IMR-90 (cell line): ENCODE data around the gene PTPN3. TPM values are rescaled to one million over a fixed set of nuclear protein-coding genes. Genes with fewer than 3 reads are reported as not detected.

Experiments
- ATAC-seq: fragments of 200-7000 bp; cut with Tn5 transposase; 2 replicates; pipeline ENCODE4 v1.9.1; 2020; ENCODE audit warnings: low read depth, mild to moderate bottlenecking, moderate library complexity
- BruUV-seq: library from RNA; stranded (reverse); fragments of 400-500 nt; replicated peaks from 2 replicates; lab custom pipeline; 2021; lab: Mats Ljungman, UMichigan
- CTCF ChIA-PET: fragments of 300-600 bp; formaldehyde crosslinking; extraction: SDS; loops from one replicate; lab custom pipeline; 2021; ENCODE audit warnings: antibody characterized with exemption; lab: Yijun Ruan, JAX
- POLR2A ChIA-PET: fragments of 300-600 bp; sonication (Branson Sonifier 250); formaldehyde crosslinking; loops from one replicate; lab custom pipeline; 2022; ENCODE audit warnings: antibody characterized with exemption; ENCODE audit not compliant: unreplicated experiment; lab: Charles Lee
- DNase-seq: peaks from one replicate; pipeline ENCODE4 v3.0.0; 2013
- H2AFZ ChIP-seq: replicated peaks from 2 replicates; pipeline ENCODE3; 2013; ENCODE audit warnings: low read length, mild to moderate bottlenecking; ENCODE audit not compliant: poor library complexity
- H2AK5ac ChIP-seq: 2 replicates; pipeline ENCODE4 v1.6.1; 2013; ENCODE audit warnings: low read depth, low read length, inconsistent platforms
- H2AK9ac ChIP-seq: replicated peaks from 2 replicates; pipeline ENCODE3; 2013; ENCODE audit warnings: mild to moderate bottlenecking, low read depth, low read length, moderate library complexity; ENCODE audit not compliant: poor library complexity
- H2BK120ac ChIP-seq: 2 replicates; pipeline ENCODE4 v1.6.1; 2013; ENCODE audit warnings: low read depth, low read length, inconsistent platforms
- H2BK15ac ChIP-seq: 3 replicates; pipeline ENCODE4 v1.6.1; 2013; ENCODE audit warnings: low read depth, low read length, inconsistent platforms
- H2BK20ac ChIP-seq: 2 replicates; pipeline ENCODE4 v1.6.1; 2013; ENCODE audit warnings: low read depth, mild to moderate bottlenecking, inconsistent platforms, low read length, moderate library complexity
- H2BK5ac ChIP-seq: 2 replicates; pipeline ENCODE4 v1.6.1; 2013; ENCODE audit warnings: mild to moderate bottlenecking, low read depth, low read length, inconsistent platforms; ENCODE audit not compliant: poor library complexity, severe bottlenecking
- H3K14ac ChIP-seq: replicated peaks from 2 replicates; pipeline ENCODE4 v1.6.1; 2013; ENCODE audit warnings: low read depth, low read length, inconsistent platforms
- H3K18ac ChIP-seq: 2 replicates; pipeline ENCODE4 v1.6.1; 2013; ENCODE audit warnings: low read depth, low read length, control low read depth
- H3K23ac ChIP-seq: 2 replicates; pipeline ENCODE4 v1.6.1; 2013; ENCODE audit warnings: low read depth, low read length, inconsistent platforms
- H3K27ac ChIP-seq: 2 replicates; pipeline ENCODE4 v1.5.1; 2013; ENCODE audit warnings: mild to moderate bottlenecking, control low read depth, low read length; ENCODE audit not compliant: insufficient read depth
- H3K27me3 ChIP-seq: 2 replicates; pipeline ENCODE4 v1.6.1; 2013; ENCODE audit warnings: low read length; ENCODE audit not compliant: control insufficient read depth, insufficient read depth
- H3K36me3 ChIP-seq: 2 replicates; pipeline ENCODE4 v1.6.1; 2013; ENCODE audit warnings: low read length, mixed read lengths; ENCODE audit not compliant: control insufficient read depth, insufficient read depth
- H3K4ac ChIP-seq: 2 replicates; pipeline ENCODE4 v1.6.1; 2013; ENCODE audit warnings: low read depth, low read length, inconsistent platforms
- H3K4me1 ChIP-seq: 2 replicates; pipeline ENCODE4 v1.6.1; 2013; ENCODE audit warnings: low read length, mixed read lengths; ENCODE audit not compliant: control insufficient read depth, insufficient read depth
- H3K4me2 ChIP-seq: 2 replicates; pipeline ENCODE4 v1.6.1; 2013; ENCODE audit warnings: low read depth, mild to moderate bottlenecking, control low read depth, low read length, moderate library complexity
- H3K4me3 ChIP-seq: 2 replicates; pipeline ENCODE4 v1.5.1; 2013; ENCODE audit warnings: low read depth, mild to moderate bottlenecking, control low read depth, low read length, moderate library complexity; ENCODE audit not compliant: insufficient read depth
- H3K56ac ChIP-seq: 2 replicates; pipeline ENCODE4 v1.6.1; 2013; ENCODE audit warnings: low read length, inconsistent platforms; ENCODE audit not compliant: insufficient read depth; ENCODE audit errors: extremely low read depth
- H3K79me1 ChIP-seq, 2 experiments: 2 replicates each; pipeline ENCODE4 v1.6.1; 2013; ENCODE audit warnings: low read length in 2 of 2, inconsistent platforms in 1 of 2, low read depth in 1 of 2
- H3K9ac ChIP-seq: 2 replicates; pipeline ENCODE4 v1.6.1; 2013; ENCODE audit warnings: low read depth, low read length, control low read depth
- H3K9me1 ChIP-seq: 2 replicates; pipeline ENCODE4 v1.6.1; 2013; ENCODE audit warnings: low read length, inconsistent platforms; ENCODE audit not compliant: insufficient read depth
- H3K9me3 ChIP-seq: 2 replicates; pipeline ENCODE4 v1.6.1; 2013; ENCODE audit warnings: low read length; ENCODE audit not compliant: control insufficient read depth, insufficient read depth
- H4K20me1 ChIP-seq: 2 replicates; pipeline ENCODE4 v1.6.1; 2013; ENCODE audit warnings: low read length, inconsistent platforms; ENCODE audit not compliant: insufficient read depth
- H4K5ac ChIP-seq: 2 replicates; pipeline ENCODE4 v1.6.1; 2013; ENCODE audit warnings: mild to moderate bottlenecking, low read depth, low read length, control low read depth
- H4K8ac ChIP-seq, 2 experiments: 2 replicates each; pipeline ENCODE4 v1.6.1; 2013; ENCODE audit warnings: low read depth in 2 of 2, low read length in 2 of 2, control low read depth in 1 of 2, inconsistent platforms in 1 of 2
- H4K91ac ChIP-seq: 2 replicates; pipeline ENCODE4 v1.6.1; 2013; ENCODE audit warnings: low read depth, low read length, inconsistent platforms; ENCODE audit not compliant: insufficient read depth
- BHLHE40 ChIP-seq: fragments of 150-350 bp; IDR thresholded peaks from 2 replicates; pipeline ENCODE4 v1.6.1; 2016; ENCODE audit warnings: mild to moderate bottlenecking, low read depth, low read length
- CHD1 ChIP-seq: IDR thresholded peaks from 2 replicates; pipeline ENCODE4 v1.6.1; 2012; ENCODE audit warnings: low read depth, low read length, improper control_type of control experiment
- FOS ChIP-seq: fragments of 150-350 bp; IDR thresholded peaks from 2 replicates; pipeline ENCODE4 v1.6.1; 2016; ENCODE audit warnings: low read depth, low read length
- MAFK ChIP-seq: IDR thresholded peaks from 2 replicates; pipeline ENCODE4 v1.6.1; 2012; ENCODE audit warnings: low read depth, low read length, improper control_type of control experiment
- MAZ ChIP-seq: IDR thresholded peaks from 2 replicates; pipeline ENCODE4 v1.6.1; 2012; ENCODE audit warnings: low read depth, mild to moderate bottlenecking, low read length, improper control_type of control experiment, moderate library complexity, borderline replicate concordance
- MXI1 ChIP-seq: IDR thresholded peaks from 2 replicates; pipeline ENCODE4 v1.6.1; 2012; ENCODE audit warnings: low read depth, mild to moderate bottlenecking, low read length, moderate library complexity, borderline replicate concordance
- NFE2L2 ChIP-seq: fragments of 150-350 bp; IDR thresholded peaks from 2 replicates; pipeline ENCODE4 v1.6.1; 2016; ENCODE audit warnings: low read depth, mild to moderate bottlenecking, low read length
- RAD21 ChIP-seq: IDR thresholded peaks from 2 replicates; pipeline ENCODE4 v1.6.1; 2012; ENCODE audit warnings: low read length, improper control_type of control experiment
- RCOR1 ChIP-seq: IDR thresholded peaks from 2 replicates; pipeline ENCODE4 v1.6.1; 2012; ENCODE audit warnings: mild to moderate bottlenecking, low read length, improper control_type of control experiment; ENCODE audit not compliant: insufficient replicate concordance
- RFX5 ChIP-seq: IDR thresholded peaks from 2 replicates; pipeline ENCODE4 v1.8.0; 2012; ENCODE audit warnings: low read depth, mild to moderate bottlenecking, low read length, moderate library complexity
- SMC3 ChIP-seq: fragments of 150-350 bp; IDR thresholded peaks from 2 replicates; pipeline ENCODE4 v1.6.1; 2016; ENCODE audit warnings: low read depth, mild to moderate bottlenecking, antibody characterized with exemption, low read length, moderate library complexity
- WGBS, 2 experiments: methylation state at CpG; one replicate each; pipeline versions ENCODE4 v1.1.5 to v1.1.7; 2013; ENCODE audit warnings: missing lambda C conversion rate in 2 of 2; ENCODE audit not compliant: insufficient read length in 1 of 2; ENCODE audit errors: extremely low coverage in 2 of 2; 5-methylcytosine and 5-hydroxymethylcytosine counted together
- dilution Hi-C: fragments of 300-500 bp; cut with HindIII; formaldehyde crosslinking; loops from one replicate; pipeline ENCODE4 v1.14.3; 2018; ENCODE audit warnings: low sequenced_read_pairs; ENCODE audit not compliant: unreplicated experiment
- in situ Hi-C: fragments of 300-500 bp; cut with MboI; formaldehyde crosslinking; loops from 3 replicates; pipeline ENCODE4 v1.14.3; 2019; ENCODE audit warnings: low sequenced_read_pairs, inconsistent platforms, mixed read lengths
- intact Hi-C: fragments of 100-400 bp; cut with micrococcal nuclease; formaldehyde crosslinking; loops from 2 replicates; pipeline ENCODE4 v1.10.0; 2022
- polyA plus RNA-seq, 3 experiments: library from polyadenylated mRNA; depleted of rRNA; stranded (reverse); fragments of >200 nt; gene quantifications; 2 replicates each; pipeline ENCODE4 v1.2.3, GENCODE V29; 2012; ENCODE audit warnings: low replicate concordance in 1 of 3
- total RNA-seq: library from RNA; depleted of rRNA; stranded (reverse); fragments of >200 nt; gene quantifications from 2 replicates; pipeline ENCODE4 v1.2.3, GENCODE V29; 2012
- TF ChIP-seq, protein P1 (sequence below): fragments of 150-350 bp; IDR thresholded peaks from 2 replicates; pipeline ENCODE4 v1.6.1; 2017; ENCODE audit warnings: mild to moderate bottlenecking, antibody characterized with exemption, low read length, low read depth
- TF ChIP-seq, protein P2 (sequence below): fragments of 150-350 bp; IDR thresholded peaks from 2 replicates; pipeline ENCODE4 v1.6.1; 2016; ENCODE audit warnings: low read depth, mild to moderate bottlenecking, low read length, moderate library complexity, borderline replicate concordance

Gene PTPN3
- total and polyA plus RNA-seq, 2 of the 4 experiments (the other 2 are of a cell fraction): 0.72 to 0.89 TPM

DNA sequence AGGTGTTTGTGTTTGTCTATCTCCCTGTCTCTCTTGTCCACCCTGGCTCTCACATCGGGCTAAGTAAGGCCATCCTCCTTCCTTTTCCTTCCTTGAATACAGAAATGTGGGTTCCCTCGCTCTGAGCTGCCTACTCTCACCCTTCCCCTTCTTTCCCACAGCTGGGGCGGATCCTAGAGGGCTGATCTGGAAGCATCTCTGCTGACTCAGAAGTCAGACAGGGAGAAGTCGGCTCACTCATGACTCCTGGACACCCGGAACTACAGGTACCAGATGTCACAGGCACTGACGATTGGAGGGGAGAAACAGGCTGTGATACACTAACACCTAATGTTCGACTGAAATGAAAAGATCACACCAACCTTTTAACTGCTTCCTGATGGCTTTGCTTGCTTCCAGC, 41.3 kb downstream of the PTPN3 start (continued):
- TF ChIP-seq RFX5 (no peak), MXI1 (no peak), FOS (no peak)

DNA sequence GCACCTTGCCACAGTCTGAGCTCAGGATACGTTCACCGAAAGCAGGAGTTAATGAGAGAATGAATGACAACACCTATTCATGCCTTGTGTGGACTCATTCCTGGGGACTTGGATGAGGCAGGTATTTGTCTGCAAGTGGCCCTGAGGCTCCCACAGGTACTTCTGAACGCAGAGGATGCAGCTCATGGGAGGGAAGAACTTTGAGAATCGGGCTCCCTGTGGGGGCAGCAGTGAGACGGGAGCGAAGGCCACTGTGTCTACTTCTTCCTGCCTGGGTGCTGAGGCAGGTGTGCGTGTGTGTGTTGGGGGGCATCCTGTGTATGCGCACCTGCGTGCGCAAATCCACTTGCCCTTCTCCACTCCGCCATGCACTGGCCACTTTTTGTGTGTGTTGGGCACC, 42.2 kb downstream of the PTPN3 start:
- Histone ChIP-seq H3K9me1 (no peaks in the 10 kb centered on the region), H2BK20ac (no peak overlapping the region), H3K79me1 (no peaks in the 10 kb centered on the region), H2BK15ac (no peak overlapping the region), H4K5ac (no peak overlapping the region), H3K4me1 (no peaks in the 10 kb centered on the region), H3K4ac (no peak overlapping the region), H3K4me2 (no peak overlapping the region), H3K27ac (no peak overlapping the region), H3K36me3 (no peaks in the 10 kb centered on the region), H3K9ac (no peak overlapping the region), H3K27me3 (no peaks in the 10 kb centered on the region; the same call in none of the 2 replicates), H2AK5ac (no peak overlapping the region), H3K4me3 (no peak overlapping the region), H3K14ac (no peak overlapping the region), H2AFZ (no peak overlapping the region), H4K8ac (no peak overlapping the region), H3K9me3 (no peaks in the 10 kb centered on the region), H3K56ac (no peak overlapping the region), H4K91ac (no peak overlapping the region), H3K18ac (no peak overlapping the region), H2BK5ac (no peak overlapping the region), H2BK120ac (no peak overlapping the region), H4K20me1 (no peaks in the 10 kb centered on the region), H3K23ac (no peak overlapping the region), H2AK9ac (no peak overlapping the region)
- no peak for DNase-seq
- intact Hi-C loops (no loop called here), in situ Hi-C loops (no loop called here), dilution Hi-C loops (no loop called here)
- no peak for ATAC-seq
- BruUV-seq: no TSS peak
- ChIA-PET POLR2A (no interaction called here), CTCF (interaction anchor here (1.0 to 1.5 kb wide), 2 partner anchors 14 to 71 kb away, joined by 3 to 4 read pairs; no protein-coding TSS in a partner anchor)
- 100% methylated on average over 2 of the region's 11 CpGs; no CpG with 5 or more reads in 1 of the 2 experiments for WGBS, 2 experiments
- no peak for TF ChIP-seq BHLHE40
- no peak for TF ChIP-seq MAFK
- no peak for TF ChIP-seq RAD21
- no peak for TF ChIP-seq SMC3
- no peak for TF ChIP-seq MAZ
- TF ChIP-seq CHD1: no peak
- no peak for TF ChIP-seq FOS
- TF ChIP-seq NFE2L2: no peak
- no peak for TF ChIP-seq RFX5
- no peak for TF ChIP-seq MXI1
- TF ChIP-seq, protein P1, sequence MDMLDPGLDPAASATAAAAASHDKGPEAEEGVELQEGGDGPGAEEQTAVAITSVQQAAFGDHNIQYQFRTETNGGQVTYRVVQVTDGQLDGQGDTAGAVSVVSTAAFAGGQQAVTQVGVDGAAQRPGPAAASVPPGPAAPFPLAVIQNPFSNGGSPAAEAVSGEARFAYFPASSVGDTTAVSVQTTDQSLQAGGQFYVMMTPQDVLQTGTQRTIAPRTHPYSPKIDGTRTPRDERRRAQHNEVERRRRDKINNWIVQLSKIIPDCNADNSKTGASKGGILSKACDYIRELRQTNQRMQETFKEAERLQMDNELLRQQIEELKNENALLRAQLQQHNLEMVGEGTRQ: no peak
- no peak for TF ChIP-seq RCOR1
- TF ChIP-seq, protein P2, sequence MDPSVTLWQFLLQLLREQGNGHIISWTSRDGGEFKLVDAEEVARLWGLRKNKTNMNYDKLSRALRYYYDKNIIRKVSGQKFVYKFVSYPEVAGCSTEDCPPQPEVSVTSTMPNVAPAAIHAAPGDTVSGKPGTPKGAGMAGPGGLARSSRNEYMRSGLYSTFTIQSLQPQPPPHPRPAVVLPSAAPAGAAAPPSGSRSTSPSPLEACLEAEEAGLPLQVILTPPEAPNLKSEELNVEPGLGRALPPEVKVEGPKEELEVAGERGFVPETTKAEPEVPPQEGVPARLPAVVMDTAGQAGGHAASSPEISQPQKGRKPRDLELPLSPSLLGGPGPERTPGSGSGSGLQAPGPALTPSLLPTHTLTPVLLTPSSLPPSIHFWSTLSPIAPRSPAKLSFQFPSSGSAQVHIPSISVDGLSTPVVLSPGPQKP: no peak
